Breast epithelium (tissue), 4 donors: ENCODE data around the gene TMEM86A. TPM values are rescaled to one million over a fixed set of nuclear protein-coding genes. Genes with fewer than 3 reads are reported as not detected.

Experiments used
- DNase-seq, 2 donors: peaks; one replicate each; pipeline ENCODE4 v3.0.0-alpha.2; 2019; ENCODE audit warnings: low spot score in 2 of 2
- H3K27ac ChIP-seq, 2 donors: fragments of 200-600 bp; sonication (generic) in 1 of 2; one replicate each; pipeline ENCODE4 v1.5.1; 2016 to 2019; ENCODE audit warnings: mild to moderate bottlenecking in 1 of 2
- H3K27me3 ChIP-seq, 2 donors: fragments of 200-600 bp; sonication (generic) in 1 of 2; one replicate each; pipeline versions ENCODE4 v1.5.1 to v1.6.0; 2017 to 2019; ENCODE audit warnings: control low read depth in 1 of 2, mild to moderate bottlenecking in 1 of 2
- H3K36me3 ChIP-seq: fragments of 200-600 bp; one replicate; pipeline ENCODE4 v1.5.1; 2019
- H3K4me1 ChIP-seq, 2 donors: fragments of 200-600 bp; sonication (generic); one replicate each; pipeline ENCODE4 v1.5.1; 2016 to 2019; ENCODE audit warnings: control low read depth in 1 of 2
- H3K4me3 ChIP-seq, 3 donors: fragments of 200-600 bp; sonication (generic); 1 replicate in 2 of 3; 2 replicates in 1 of 3; pipeline ENCODE4 v1.5.1; 2016 to 2019; ENCODE audit warnings: mild to moderate bottlenecking in 3 of 3, moderate library complexity in 2 of 3
- H3K9me3 ChIP-seq, 2 donors: fragments of 200-600 bp; sonication (generic) in 1 of 2; one replicate each; pipeline ENCODE4 v1.5.1; 2016 to 2019; ENCODE audit warnings: control low read depth in 1 of 2
- POLR2A ChIP-seq: fragments of 450-650 bp; IDR thresholded peaks from one replicate; pipeline ENCODE4 v1.6.1; 2016; ENCODE audit warnings: antibody characterized with exemption, mild to moderate bottlenecking, moderate library complexity
- POLR2AphosphoS5 ChIP-seq, 3 donors: sonication (generic); formaldehyde crosslinking; IDR thresholded peaks; one replicate each; pipeline ENCODE4 v1.6.1; 2017; ENCODE audit warnings: antibody characterized with exemption in 3 of 3
- intact Hi-C: fragments of 100-400 bp; cut with DNase I; formaldehyde crosslinking; loops from one replicate; pipeline ENCODE4 v1.15.1; 2023; ENCODE audit warnings: low total_unique reads
- total RNA-seq, 3 donors: library from RNA; depleted of rRNA; stranded (reverse); fragments of >200 nt; gene quantifications; one replicate each; pipeline ENCODE4 v1.1.0, GENCODE V29; 2016
- TF ChIP-seq, protein P1 (sequence below), 3 donors: fragments of 450-650 bp; IDR thresholded peaks; one replicate each; pipeline ENCODE4 v1.5.1; 2016 to 2017; ENCODE audit warnings: antibody characterized with exemption in 3 of 3, mild to moderate bottlenecking in 3 of 3, moderate library complexity in 3 of 3

The TMEM86A gene
- total RNA-seq, 3 donors from 2014 or later, result 9.9 to 16.7 (median 12.7) TPM

DNA sequence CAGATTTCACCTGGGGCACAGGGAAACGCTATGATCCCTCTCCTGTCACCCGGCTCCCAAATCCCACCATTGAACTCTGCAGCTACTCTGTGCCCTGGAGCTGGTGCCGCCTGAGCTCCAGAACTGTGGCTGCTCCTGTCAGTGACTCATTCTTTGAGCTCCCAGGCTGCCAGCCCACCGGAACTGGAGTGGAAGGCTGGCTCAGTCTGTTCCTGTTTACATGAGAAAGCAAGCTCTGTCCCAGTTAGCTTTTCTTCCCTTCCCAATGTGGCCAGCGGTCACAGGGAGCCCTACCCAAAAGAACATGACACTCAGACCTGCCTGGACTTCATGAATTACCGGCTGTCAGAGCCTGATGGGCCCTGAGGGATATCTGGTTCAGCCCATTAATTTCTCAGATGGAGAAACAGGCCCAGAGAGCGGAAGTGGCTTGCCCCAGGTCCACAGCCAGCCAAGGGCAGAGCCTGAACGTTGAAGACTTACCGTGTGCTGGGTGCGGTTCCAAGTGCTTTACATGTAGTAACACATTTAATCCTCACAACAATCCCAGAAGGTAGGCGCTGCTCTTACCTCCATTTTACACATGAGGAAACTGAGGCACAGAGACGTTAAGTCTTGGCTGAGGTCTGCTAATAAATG lies 51.2 kb downstream of the TMEM86A start:
- Histone ChIP-seq H3K9me3 (no peaks in the 10 kb centered on the region), H3K4me3 (no peak overlapping the region), H3K4me1 (no peaks in the 10 kb centered on the region), H3K36me3 (no peaks in the 10 kb centered on the region), H3K27me3 (no peaks in the 10 kb centered on the region), H3K27ac (peak overlapping the region in 1 of 2 donors; percentile 61)
- TF ChIP-seq POLR2AphosphoS5 (IDR thresholded peaks at IDR 0.05), result no peak
- intact Hi-C loops, result no loop called here
- DNase-seq, result peak in 1 of 2 donors; percentile 56

DNA sequence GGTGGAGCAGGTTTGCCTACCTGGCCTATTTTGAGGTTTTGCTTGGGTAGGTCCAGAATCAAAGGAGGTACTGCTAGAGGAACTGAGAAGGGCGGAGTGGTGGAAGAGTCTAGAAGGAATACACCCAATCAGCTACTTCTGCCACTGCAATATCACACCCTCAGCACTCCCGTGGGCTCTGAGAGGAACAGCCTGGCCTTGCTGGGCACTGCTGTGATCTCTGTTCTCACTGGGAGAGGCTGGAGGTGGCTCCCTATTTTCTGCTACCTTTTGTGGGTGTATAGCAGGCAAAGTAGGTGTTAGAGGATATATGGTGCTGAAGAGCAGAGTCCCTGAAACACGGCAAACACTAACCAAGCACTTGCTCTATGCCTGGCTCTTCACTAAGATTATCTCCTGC lies 52.4 kb downstream of the TMEM86A start:
- Histone ChIP-seq H3K4me3 (no peak overlapping the region), H3K27me3 (no peaks in the 10 kb centered on the region), H3K36me3 (no peaks in the 10 kb centered on the region), H3K27ac (no peak overlapping the region), H3K4me1 (no peaks in the 10 kb centered on the region), H3K9me3 (no peaks in the 10 kb centered on the region)
- TF ChIP-seq, protein P1, sequence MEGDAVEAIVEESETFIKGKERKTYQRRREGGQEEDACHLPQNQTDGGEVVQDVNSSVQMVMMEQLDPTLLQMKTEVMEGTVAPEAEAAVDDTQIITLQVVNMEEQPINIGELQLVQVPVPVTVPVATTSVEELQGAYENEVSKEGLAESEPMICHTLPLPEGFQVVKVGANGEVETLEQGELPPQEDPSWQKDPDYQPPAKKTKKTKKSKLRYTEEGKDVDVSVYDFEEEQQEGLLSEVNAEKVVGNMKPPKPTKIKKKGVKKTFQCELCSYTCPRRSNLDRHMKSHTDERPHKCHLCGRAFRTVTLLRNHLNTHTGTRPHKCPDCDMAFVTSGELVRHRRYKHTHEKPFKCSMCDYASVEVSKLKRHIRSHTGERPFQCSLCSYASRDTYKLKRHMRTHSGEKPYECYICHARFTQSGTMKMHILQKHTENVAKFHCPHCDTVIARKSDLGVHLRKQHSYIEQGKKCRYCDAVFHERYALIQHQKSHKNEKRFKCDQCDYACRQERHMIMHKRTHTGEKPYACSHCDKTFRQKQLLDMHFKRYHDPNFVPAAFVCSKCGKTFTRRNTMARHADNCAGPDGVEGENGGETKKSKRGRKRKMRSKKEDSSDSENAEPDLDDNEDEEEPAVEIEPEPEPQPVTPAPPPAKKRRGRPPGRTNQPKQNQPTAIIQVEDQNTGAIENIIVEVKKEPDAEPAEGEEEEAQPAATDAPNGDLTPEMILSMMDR (IDR thresholded peaks at IDR 0.05), result no peak
- TF ChIP-seq POLR2A, result no peak
- TF ChIP-seq POLR2AphosphoS5 (IDR thresholded peaks at IDR 0.05), result no peak
- no peak for DNase-seq
- intact Hi-C loops, result no loop called here

DNA sequence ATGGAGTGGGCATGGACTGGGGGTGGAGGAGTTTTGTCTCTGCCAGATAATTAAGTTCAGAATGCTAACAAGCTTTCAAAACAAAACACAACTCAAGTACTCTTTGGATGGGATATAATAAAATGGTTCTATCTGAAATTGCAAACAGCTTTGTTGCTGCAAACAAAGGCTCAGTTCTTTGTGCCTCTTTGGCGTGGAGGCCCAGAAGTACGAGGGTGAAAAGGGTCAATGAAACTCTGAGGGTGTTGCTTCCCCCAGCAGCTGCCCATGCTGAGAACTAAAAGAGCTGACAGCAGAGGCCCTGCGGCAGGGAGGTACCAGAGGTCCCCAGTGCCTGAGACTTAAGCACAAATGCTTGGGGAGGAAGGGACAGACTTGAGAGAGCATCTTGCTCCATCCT lies 53.9 kb downstream of the TMEM86A start:
- DNase-seq, result no peak
- no peak overlapping the region for H3K4me3 ChIP-seq
- intact Hi-C loops, result no loop called here
- H3K27ac ChIP-seq, result no peak overlapping the region
- no peak for TF ChIP-seq POLR2AphosphoS5 (IDR thresholded peaks at IDR 0.05)
- TF ChIP-seq POLR2A, result no peak
- TF ChIP-seq, protein P1 (IDR thresholded peaks at IDR 0.05), result no peak
- H3K4me1 ChIP-seq, result no peaks in the 10 kb centered on the region
- no peaks in the 10 kb centered on the region for H3K9me3 ChIP-seq
- H3K36me3 ChIP-seq, result no peaks in the 10 kb centered on the region
- no peaks in the 10 kb centered on the region for H3K27me3 ChIP-seq

DNA sequence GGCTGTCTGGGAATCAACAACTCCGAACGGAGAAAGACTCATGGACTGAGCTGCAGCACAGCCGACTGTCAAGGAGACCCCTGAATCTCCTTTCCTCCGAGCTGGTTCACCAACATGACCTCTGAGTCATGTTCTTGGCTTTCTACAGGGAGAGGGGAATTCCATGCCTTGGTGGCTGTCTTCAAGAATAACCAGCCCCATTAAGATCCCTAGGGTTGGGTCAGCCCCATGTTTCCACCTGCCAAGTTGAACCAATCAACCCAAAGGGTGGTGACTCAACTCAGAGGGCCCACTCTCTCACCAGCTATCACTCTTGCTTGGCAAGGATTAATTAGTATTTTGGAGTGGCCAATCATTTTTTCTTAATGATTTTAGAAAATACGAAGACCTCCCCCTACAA lies 55.7 kb downstream of the TMEM86A start:
- no peaks in the 10 kb centered on the region for H3K36me3 ChIP-seq
- intact Hi-C loops, result no loop called here
- H3K4me1 ChIP-seq, result no peaks in the 10 kb centered on the region
- DNase-seq, result no peak
- no peak overlapping the region for H3K27ac ChIP-seq
- TF ChIP-seq POLR2A, result no peak
- no peak for TF ChIP-seq POLR2AphosphoS5 (IDR thresholded peaks at IDR 0.05)
- TF ChIP-seq, protein P1 (IDR thresholded peaks at IDR 0.05), result no peak
- no peak overlapping the region for H3K4me3 ChIP-seq
- H3K9me3 ChIP-seq, result no peaks in the 10 kb centered on the region
- H3K27me3 ChIP-seq, result no peaks in the 10 kb centered on the region

Other genes with a start within 250 kb of the TMEM86A start
- gene LDHAL6A, start 242.9 kb upstream of the TMEM86A start, total RNA-seq, result not detected
- 100 to 1,000 TPM in 1 of 3 donors, 10 to 100 TPM in 2; 66.5 to 114 (median 72.8) TPM for gene TSG101, start 171.8 kb upstream of the TMEM86A start, total RNA-seq
- 10 to 100 TPM; 28.5 to 54.4 (median 28.8) TPM for gene UEVLD, start 110.0 kb upstream of the TMEM86A start, total RNA-seq
- gene MISFA, start 99.0 kb upstream of the TMEM86A start, total RNA-seq, result 1 to 10 TPM in 2 of 3 donors, not detected in 1; 2.6 TPM
- gene SPTY2D1, start 64.4 kb upstream of the TMEM86A start, total RNA-seq, result 10 to 100 TPM; 19.5 to 30.6 (median 27.5) TPM
- under 1 TPM in 2 of 3 donors, not detected in 1; 0.44 to 0.66 TPM for gene IGSF22, start 27.4 kb downstream of the TMEM86A start, total RNA-seq
- 1 to 10 TPM in 2 of 3 donors, under 1 TPM in 1; 0.59 to 2.2 (median 1.3) TPM for gene PTPN5, start 93.0 kb downstream of the TMEM86A start, total RNA-seq
- gene MRGPRX1, start 240.6 kb downstream of the TMEM86A start, total RNA-seq, result not detected